ENCODE results near the gene FAXDC2.

DNA sequence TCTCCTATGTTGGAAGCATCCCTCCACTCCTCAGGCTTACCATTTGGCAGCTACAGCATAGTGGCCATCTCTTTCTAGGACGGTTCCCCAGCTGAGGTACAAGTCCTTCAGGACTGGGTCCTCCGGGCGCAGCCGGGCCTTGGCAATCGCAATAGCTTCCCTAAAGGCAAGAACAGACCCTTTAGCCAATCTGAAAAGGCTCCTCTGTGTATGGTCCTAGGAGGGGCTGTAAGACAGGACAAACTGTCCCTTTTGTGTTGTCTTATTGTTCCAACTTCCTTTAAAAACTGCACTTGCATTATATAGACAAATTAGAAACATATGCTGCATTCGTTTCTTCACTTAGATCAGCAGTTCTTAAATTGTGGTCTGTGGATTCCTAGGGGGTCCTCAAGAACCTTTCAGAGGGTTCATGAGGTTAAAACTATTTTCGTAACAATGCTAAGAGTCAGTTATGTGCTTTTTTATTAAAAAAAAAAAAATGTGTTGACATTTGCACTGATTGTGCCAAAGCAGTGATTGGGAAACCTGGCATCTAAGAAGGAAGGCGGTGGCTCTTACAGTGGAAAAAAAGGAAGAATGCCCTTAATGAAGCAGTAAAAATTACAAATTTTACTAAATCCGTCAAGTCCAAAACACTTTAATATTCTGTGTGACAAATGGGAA, 48.9 kb upstream of the FAXDC2 start:
- TF ChIP-seq CTCF (conservative IDR thresholded peaks at IDR 0.05 in 1 of 2, IDR thresholded peaks at IDR 0.05 in 1 of 2; ENCODE audit: low read depth in 1 of 2, low read length in 2 of 2) (no peak), EZH2 (IDR thresholded peaks at IDR 0.05; ENCODE audit: low read length, missing control alignments) (no peak)

Measured in fibroblast of lung (primary cell).